Activated CD4-positive, alpha-beta T cell treated with anti-CD3 and anti-CD28 coated beads, Interleukin-2, amount 10 ng/mL, durations not matched to agents 7 days and 5 days (primary cell): ENCODE measurements around the gene PRKAG2. TPM values are rescaled to one million over a fixed set of nuclear protein-coding genes. Genes with fewer than 3 reads are reported as not detected.

Experiments
- CTCF ChIA-PET: fragments of 350-600 bp; sonication (Branson Sonifier 250); formaldehyde crosslinking; loops from one replicate; lab custom pipeline; 2021; ENCODE audit warnings: antibody characterized with exemption; lab: Charles Lee
- POLR2A ChIA-PET: fragments of 350-600 bp; sonication (Branson Sonifier 250); formaldehyde crosslinking; loops from one replicate; lab custom pipeline; 2021; ENCODE audit warnings: antibody characterized with exemption; lab: Charles Lee
- DNase-seq: peaks from one replicate; pipeline ENCODE4 v3.0.0-alpha.2; 2020
- H3K27ac Mint-ChIP-seq: one replicate; pipeline ENCODE4 v1.8.0; 2021; ENCODE audit warnings: mild to moderate bottlenecking, moderate library complexity, mixed read lengths
- H3K27me3 Mint-ChIP-seq: one replicate; pipeline ENCODE4 v1.8.0; 2021; ENCODE audit warnings: mixed read lengths
- H3K36me3 Mint-ChIP-seq: one replicate; pipeline ENCODE4 v1.8.0; 2021; ENCODE audit warnings: low read depth, mixed read lengths
- H3K4me1 Mint-ChIP-seq: one replicate; pipeline ENCODE4 v1.8.0; 2021; ENCODE audit warnings: mixed read lengths
- H3K4me3 Mint-ChIP-seq: one replicate; pipeline ENCODE4 v1.8.0; 2021; ENCODE audit warnings: mild to moderate bottlenecking, moderate library complexity, mixed read lengths
- H3K9me3 Mint-ChIP-seq: one replicate; pipeline ENCODE4 v1.8.0; 2021; ENCODE audit warnings: mixed read lengths
- total RNA-seq, 2 experiments: library from RNA; stranded (reverse); gene quantifications; one replicate each; pipeline ENCODE4 v1.2.3, GENCODE V29; 2021

Gene PRKAG2
- total RNA-seq, 2 experiments from 2014 or later = 27.5 to 32.3 TPM

DNA sequence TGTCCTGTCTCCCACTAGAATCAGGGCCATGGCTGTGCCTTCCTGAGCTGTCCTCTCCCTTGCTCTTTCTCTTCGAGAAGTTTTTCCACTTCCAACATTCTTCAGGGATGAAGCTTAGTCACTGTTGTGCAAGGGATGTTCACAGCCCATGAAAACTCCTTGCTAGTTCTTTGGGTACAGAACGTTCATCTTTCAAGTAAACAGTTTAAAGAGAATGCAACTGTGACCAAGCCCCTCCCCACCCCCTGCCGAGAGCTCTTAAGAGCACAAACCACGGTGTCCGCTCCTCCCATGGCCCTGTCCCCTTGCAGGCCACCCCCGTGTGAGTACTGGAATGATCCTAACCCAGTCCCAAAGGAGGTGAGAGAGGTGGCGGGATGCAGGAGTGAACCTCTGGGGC is 196.1 kb downstream of the PRKAG2 start:
- no peak for DNase-seq
- ChIA-PET POLR2A (no interaction called here), CTCF (interaction anchor here (0.6 kb wide), 1 partner anchor 240 kb away, joined by 3 read pairs; no protein-coding TSS in a partner anchor)
- Mint-ChIP-seq H3K27me3 (no peaks in the 10 kb centered on the region), H3K4me3 (no peak overlapping the region), H3K36me3 (no peaks in the 10 kb centered on the region), H3K9me3 (no peaks in the 10 kb centered on the region), H3K4me1 (peaks cover 14% of the 10 kb centered on the region), H3K27ac (no peak overlapping the region)

DNA sequence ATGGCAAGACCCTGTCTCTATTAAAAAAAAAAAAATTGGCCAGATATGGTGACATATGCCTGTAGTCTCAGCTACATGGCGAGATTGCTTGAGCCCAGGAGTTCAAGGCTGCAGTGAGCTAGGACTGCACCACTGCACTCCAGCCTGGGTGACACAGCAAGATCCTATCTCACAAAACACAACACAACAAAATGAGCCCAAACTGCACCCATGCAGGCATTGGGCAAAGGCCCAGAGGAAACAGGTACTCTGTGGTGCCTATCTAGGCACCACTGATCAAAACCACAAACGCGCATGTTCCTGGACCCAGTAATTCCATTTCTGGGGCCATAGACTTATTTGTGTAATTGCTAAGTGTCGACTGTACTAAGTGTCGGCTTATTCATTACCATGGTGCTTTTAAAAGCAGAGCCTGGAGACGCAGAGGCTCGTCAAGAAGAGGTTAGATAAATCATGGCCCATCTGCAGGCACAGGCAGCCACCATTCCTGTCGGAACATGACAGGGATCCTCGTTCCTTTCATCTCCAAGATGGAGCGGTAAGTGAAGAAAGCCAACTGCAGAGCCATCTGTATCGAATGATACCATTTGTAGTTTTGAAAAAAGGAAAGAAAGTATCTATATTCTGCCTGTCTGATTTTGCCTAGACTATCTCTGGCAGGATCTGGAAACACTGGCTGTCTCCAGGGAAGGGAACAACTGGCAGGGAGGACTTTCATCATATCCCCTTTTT is 196.9 kb downstream of the PRKAG2 start:
- H3K9me3 Mint-ChIP-seq = no peaks in the 10 kb centered on the region
- H3K27me3 Mint-ChIP-seq = no peaks in the 10 kb centered on the region
- POLR2A ChIA-PET = no interaction called here
- no peaks in the 10 kb centered on the region for H3K36me3 Mint-ChIP-seq
- DNase-seq = no peak
- peaks cover 14% of the 10 kb centered on the region for H3K4me1 Mint-ChIP-seq
- H3K4me3 Mint-ChIP-seq = no peak overlapping the region
- CTCF ChIA-PET = interaction anchor here (0.6 kb wide), 3 partner anchors 241 to 991 kb away, joined by 3 read pairs; no protein-coding TSS in a partner anchor
- no peak overlapping the region for H3K27ac Mint-ChIP-seq

DNA sequence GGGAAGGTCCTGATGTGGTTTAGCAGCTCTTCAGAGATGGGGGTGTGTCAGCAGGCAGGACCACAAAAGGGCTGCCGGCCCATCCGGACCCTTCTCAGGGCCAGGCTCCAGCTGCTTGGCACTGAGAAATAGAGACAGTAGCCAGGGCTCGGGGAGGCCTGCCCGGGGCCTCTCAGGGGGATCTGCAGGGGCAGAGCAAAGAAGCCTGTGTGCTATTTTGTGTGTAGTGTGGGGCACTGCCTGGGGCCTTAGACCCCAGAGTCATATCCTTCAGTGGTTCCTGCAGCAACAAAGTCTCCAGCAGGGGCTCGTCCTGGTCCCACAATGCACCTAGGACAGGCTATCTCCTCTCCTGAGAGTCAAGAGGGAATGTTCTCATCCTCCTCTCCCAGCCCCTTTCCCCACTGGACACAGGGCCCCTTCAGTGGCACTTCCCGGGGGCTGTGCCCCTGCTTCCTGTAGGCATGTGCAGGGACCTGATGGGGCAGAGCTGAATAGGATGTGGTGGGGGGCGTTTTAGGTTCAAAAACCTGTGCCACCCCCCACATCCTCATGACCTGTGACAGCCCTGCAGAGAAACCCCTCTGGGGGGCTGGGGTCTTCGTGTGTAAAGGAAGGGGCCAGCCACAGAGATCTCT is 197.7 kb downstream of the PRKAG2 start:
- Mint-ChIP-seq H3K4me3 (no peak overlapping the region), H3K27me3 (no peaks in the 10 kb centered on the region), H3K27ac (no peak overlapping the region), H3K9me3 (no peaks in the 10 kb centered on the region), H3K36me3 (no peaks in the 10 kb centered on the region), H3K4me1 (peaks cover 14% of the 10 kb centered on the region)
- ChIA-PET POLR2A (no interaction called here), CTCF (no interaction called here)
- DNase-seq = no peak

DNA sequence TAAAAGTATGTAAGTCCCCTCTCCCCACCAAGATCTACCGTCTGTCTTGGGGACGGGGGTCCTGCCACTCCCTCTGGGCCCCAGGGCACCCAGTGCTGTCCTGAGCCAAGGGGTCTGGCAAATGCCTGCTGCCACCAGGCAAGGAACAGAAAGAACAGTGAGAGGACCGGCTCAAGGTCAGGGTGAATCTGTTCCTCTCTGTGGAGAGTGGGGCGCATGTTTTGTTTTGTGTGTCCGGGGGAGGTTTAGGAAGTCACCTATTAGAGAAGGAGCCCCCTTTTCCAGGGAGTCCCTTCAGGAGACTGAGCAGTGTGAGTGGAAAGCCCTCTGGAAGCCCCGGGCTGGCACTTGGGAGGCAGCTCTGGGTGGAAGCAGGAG is 198.7 kb downstream of the PRKAG2 start:
- H3K36me3 Mint-ChIP-seq = no peaks in the 10 kb centered on the region
- CTCF ChIA-PET = no interaction called here
- H3K27ac Mint-ChIP-seq = no peak overlapping the region
- POLR2A ChIA-PET = no interaction called here
- H3K4me1 Mint-ChIP-seq = peaks cover 14% of the 10 kb centered on the region
- DNase-seq = no peak
- no peaks in the 10 kb centered on the region for H3K9me3 Mint-ChIP-seq
- H3K4me3 Mint-ChIP-seq = no peak overlapping the region
- H3K27me3 Mint-ChIP-seq = no peaks in the 10 kb centered on the region

DNA sequence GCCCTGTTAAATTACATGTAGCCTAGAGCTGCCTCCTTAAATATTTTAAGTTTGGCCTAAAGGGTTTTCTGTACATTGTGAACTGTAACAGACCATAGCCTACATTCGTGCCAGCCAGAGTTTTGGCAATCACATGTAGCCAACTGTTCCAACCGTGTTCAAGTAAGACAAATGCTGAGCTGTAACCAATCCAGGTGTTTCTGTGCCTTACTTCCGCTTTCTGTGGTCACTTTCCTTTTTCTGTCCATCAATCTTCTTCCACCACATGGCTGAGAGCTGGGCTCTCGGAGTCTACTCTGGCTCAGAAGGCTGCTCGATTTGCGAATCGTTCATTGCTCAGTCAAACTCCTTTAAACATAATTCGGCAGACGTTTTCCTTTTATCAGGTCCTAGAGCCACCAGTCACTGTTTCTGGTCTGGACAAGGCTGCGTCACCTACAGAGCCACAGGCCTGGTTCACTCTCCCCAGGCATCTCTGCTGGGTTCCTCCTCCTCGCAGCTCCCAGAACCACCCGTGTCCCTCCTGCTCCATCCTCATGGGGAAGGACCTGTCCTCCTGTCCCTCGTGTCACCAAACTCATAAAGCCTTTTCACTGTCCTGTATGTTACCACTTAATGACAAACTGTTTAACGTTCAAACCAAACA is 199.2 kb downstream of the PRKAG2 start:
- Mint-ChIP-seq H3K9me3 (no peaks in the 10 kb centered on the region), H3K27me3 (no peaks in the 10 kb centered on the region), H3K27ac (no peak overlapping the region), H3K4me3 (no peak overlapping the region), H3K36me3 (no peaks in the 10 kb centered on the region), H3K4me1 (peaks cover 14% of the 10 kb centered on the region)
- no peak for DNase-seq
- ChIA-PET POLR2A (no interaction called here), CTCF (interaction anchor here (0.6 kb wide), 1 partner anchor 24 kb away, joined by 4 read pairs; no protein-coding TSS in a partner anchor)

DNA sequence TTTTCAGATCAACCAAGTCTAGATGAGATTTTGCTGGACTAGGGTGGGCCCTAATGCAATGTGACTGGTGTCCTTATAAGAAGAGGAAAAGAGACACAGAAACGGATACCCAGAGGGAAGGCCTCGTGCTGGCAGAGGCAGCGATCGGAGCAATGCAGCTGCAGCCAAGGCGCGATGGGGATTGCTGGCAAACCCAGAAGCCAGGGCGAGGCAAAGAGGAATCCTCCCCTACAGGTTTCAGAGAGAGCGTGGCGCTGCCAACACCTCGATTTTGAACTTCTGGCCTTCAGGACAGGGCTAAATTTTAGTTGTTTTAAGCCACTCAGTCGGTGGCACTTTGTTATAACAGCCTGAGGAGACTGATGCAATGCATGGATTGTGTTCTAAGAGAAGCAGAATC is 200.2 kb downstream of the PRKAG2 start:
- H3K36me3 Mint-ChIP-seq = no peaks in the 10 kb centered on the region
- no peaks in the 10 kb centered on the region for H3K27me3 Mint-ChIP-seq
- no peak overlapping the region for H3K4me3 Mint-ChIP-seq
- no peak for DNase-seq
- H3K27ac Mint-ChIP-seq = no peak overlapping the region
- no peaks in the 10 kb centered on the region for H3K9me3 Mint-ChIP-seq
- peaks cover 14% of the 10 kb centered on the region for H3K4me1 Mint-ChIP-seq
- POLR2A ChIA-PET = no interaction called here
- CTCF ChIA-PET = no interaction called here

DNA sequence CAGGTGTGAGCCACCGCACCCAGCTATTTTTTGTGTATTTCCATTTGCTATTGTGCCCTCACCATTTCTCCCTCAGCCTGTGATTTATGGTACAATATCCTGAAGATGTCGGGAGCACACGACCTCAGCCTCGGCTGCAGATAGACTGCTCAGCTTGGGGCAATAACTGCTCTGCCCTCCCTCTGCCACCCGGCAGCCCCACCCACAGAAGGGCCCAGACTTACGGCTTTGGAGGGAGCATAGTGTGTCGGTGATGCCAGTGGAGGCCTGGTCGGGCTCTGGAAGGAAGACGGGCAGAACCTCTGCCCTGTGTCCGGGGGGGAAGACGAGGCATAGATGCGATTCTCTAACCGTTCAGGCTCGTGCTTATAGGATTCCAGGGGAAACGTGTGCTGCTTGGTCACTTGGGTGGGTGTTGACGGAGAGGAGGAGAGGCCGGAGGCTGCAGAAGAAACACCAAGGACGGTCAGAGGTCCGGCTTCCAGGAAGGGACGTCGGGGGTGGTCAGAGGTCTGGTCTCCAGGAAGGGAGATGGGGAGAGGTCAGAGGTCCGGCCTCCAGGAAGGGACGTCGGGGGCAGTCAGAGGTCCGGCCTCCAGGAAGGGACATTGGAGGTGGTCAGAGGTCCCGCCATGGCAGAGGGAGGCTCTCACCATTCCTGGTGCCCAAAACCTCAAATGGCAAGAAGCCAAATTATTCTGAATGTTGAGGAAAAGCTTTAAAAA is 201.6 kb downstream of the PRKAG2 start:
- no peak for DNase-seq
- no peak overlapping the region for H3K27ac Mint-ChIP-seq
- CTCF ChIA-PET = interaction anchor here (0.7 kb wide), 1 partner anchor 241 kb away, joined by 3 read pairs; no protein-coding TSS in a partner anchor
- H3K27me3 Mint-ChIP-seq = no peaks in the 10 kb centered on the region
- H3K9me3 Mint-ChIP-seq = no peaks in the 10 kb centered on the region
- no peaks in the 10 kb centered on the region for H3K36me3 Mint-ChIP-seq
- H3K4me1 Mint-ChIP-seq = peaks cover 14% of the 10 kb centered on the region
- H3K4me3 Mint-ChIP-seq = no peak overlapping the region
- POLR2A ChIA-PET = no interaction called here

DNA sequence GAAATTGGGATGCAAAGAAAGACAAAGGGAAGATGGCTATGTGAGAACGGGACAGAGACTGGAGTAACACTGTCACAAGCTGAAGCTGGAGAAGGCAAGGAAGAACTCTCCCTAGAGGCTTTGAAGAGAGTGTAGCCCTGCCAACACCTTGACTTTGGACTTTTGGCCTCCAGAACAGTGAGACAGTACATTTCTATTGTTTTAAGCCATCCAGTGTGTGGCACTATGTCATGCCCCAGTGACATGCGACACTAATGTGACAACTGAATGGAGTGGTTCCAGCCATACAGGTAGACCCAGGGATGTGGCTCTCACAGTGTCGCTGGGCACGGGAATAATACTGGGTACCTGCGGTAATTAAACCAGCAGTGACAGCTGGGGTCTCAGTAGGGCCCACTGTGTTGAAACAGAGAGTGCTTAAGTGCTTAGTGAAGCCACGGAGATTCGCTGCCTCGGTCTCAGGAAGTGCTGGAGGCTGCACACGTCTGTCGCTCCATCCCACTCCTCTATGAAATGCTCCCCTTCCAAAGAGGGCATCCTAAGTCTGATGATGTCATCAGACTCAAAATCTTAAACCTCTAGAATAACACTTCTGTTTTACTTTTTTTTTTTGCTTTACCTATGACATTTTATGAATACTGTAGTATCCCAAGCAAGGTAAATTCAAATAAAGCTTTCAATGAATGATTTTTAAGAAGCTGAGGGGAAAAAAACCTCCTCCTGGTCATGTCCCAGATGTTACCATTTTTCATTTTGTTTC is 202.6 kb downstream of the PRKAG2 start:
- ChIA-PET POLR2A (no interaction called here), CTCF (interaction anchor here (0.7 to 1.4 kb wide), 2 partner anchors 10 to 242 kb away, joined by 3 to 5 read pairs; no protein-coding TSS in a partner anchor)
- Mint-ChIP-seq H3K27me3 (no peaks in the 10 kb centered on the region), H3K36me3 (no peaks in the 10 kb centered on the region), H3K27ac (no peak overlapping the region), H3K9me3 (no peaks in the 10 kb centered on the region), H3K4me1 (peaks cover 11% of the 10 kb centered on the region), H3K4me3 (no peak overlapping the region)
- no peak for DNase-seq

DNA sequence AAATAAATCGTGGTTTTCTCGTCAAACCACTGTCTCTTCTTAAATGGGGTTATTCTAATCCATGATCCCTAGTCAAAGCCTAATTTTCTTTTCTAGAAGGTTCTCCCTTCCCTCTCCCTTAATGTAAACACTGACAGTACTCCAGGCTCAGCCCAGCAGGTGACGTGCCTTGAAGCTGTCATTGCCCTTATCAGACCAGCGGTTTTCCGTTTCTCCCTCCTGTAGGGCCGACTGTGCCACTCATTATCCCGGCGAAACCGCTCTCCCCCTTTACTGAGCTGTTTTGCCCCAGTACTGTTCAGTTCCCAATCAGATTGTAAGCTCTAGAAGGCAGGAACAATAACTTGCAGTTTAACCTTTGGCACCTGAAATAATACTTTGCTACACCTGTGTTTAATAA is 203.7 kb downstream of the PRKAG2 start:
- Mint-ChIP-seq H3K27me3 (no peaks in the 10 kb centered on the region), H3K27ac (no peak overlapping the region), H3K4me1 (peaks cover 2% of the 10 kb centered on the region), H3K4me3 (no peak overlapping the region), H3K36me3 (no peaks in the 10 kb centered on the region), H3K9me3 (no peaks in the 10 kb centered on the region)
- DNase-seq = no peak
- CTCF ChIA-PET = interaction anchor here (1.4 kb wide), 1 partner anchor 11 kb away, joined by 5 read pairs; no protein-coding TSS in a partner anchor
- POLR2A ChIA-PET = no interaction called here

DNA sequence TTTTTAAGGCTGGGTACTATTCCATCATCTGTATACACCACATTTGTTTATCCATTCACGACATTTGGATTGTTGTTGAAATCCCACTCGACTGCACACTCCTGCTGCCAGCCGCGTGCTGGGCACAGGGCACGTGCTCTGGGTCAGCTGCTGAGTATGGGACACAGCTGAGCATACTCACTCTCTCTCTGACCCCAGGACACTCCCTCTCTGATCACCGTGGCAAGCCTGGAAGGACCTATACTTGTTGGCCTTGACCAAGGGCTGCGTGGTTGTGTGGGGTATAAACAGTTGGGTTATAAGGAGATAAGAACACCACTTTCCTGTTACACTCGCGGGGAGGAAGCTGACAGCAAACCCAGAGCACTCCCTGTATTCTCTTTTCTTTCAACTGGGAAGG is 204.2 kb downstream of the PRKAG2 start:
- CTCF ChIA-PET = interaction anchor here (1.4 kb wide), 1 partner anchor 12 kb away, joined by 5 read pairs; no protein-coding TSS in a partner anchor
- H3K4me1 Mint-ChIP-seq = no peaks in the 10 kb centered on the region
- POLR2A ChIA-PET = no interaction called here

DNA sequence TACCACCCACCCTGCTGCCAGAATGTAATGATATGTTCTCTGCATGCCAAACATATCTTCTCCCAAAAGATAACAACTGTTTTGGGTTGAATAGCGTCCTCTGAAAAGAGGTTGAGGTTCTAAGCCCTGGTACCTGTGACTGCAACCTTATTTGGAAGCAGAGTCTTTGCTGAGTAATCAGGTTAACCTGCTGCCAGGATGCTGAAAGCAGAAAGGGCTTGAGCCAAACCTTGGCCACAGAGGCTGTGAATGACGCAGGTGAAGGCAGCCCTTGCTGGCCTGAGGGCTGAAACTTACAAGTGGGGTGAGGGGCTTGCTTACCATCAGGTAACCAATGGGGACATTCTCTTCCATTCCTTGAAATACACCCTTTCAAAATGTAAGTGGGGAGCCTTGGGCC is 205.4 kb downstream of the PRKAG2 start:
- Mint-ChIP-seq H3K9me3 (peaks cover 5% of the 10 kb centered on the region), H3K36me3 (peaks cover 2% of the 10 kb centered on the region), H3K4me1 (no peaks in the 10 kb centered on the region), H3K27me3 (no peaks in the 10 kb centered on the region), H3K27ac (no peak overlapping the region), H3K4me3 (no peak overlapping the region)
- ChIA-PET POLR2A (no interaction called here), CTCF (interaction anchor here (0.5 to 0.7 kb wide), 3 partner anchors 15 to 229 kb away, joined by 3 to 7 read pairs (median 3); no protein-coding TSS in a partner anchor)
- no peak for DNase-seq

More for the DNA sequence above, 204.2 kb downstream of the PRKAG2 start:
- Mint-ChIP-seq H3K4me3 (no peak overlapping the region), H3K9me3 (no peaks in the 10 kb centered on the region), H3K27ac (no peak overlapping the region), H3K27me3 (no peaks in the 10 kb centered on the region), H3K36me3 (no peaks in the 10 kb centered on the region)
- no peak for DNase-seq

DNA sequence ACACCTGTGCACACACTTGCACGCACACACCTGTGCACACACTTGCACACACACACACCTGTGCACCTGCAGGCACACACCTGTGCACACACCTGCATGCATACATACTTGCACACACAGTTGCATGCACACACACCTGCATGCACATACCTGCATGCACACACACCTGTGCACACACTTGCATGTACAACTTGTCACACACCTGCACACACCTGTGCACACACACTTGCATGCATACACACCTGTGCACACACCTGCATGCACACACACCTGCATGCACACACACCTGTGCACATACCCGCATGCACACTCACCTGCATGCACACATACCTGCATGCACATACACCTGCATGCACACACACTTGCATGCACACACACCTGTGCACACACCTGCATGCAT is 207.2 kb downstream of the PRKAG2 start:
- Mint-ChIP-seq H3K4me1 (no peaks in the 10 kb centered on the region), H3K27me3 (no peaks in the 10 kb centered on the region), H3K9me3 (peaks cover 5% of the 10 kb centered on the region), H3K27ac (no peak overlapping the region), H3K36me3 (peaks cover 2% of the 10 kb centered on the region), H3K4me3 (no peak overlapping the region)
- ChIA-PET CTCF (no interaction called here), POLR2A (no interaction called here)
- no peak for DNase-seq
